Measurements from ENCODE around the gene PIP4K2B.

Gene PIP4K2B

GRCh38 chr17:38743556-38744171 lies 55.7 kb downstream of the PIP4K2B start:
- DNase-seq = no peak

GRCh38 chr17:38742411-38743308 lies 56.7 kb downstream of the PIP4K2B start:
- no peak for DNase-seq

DNA sequence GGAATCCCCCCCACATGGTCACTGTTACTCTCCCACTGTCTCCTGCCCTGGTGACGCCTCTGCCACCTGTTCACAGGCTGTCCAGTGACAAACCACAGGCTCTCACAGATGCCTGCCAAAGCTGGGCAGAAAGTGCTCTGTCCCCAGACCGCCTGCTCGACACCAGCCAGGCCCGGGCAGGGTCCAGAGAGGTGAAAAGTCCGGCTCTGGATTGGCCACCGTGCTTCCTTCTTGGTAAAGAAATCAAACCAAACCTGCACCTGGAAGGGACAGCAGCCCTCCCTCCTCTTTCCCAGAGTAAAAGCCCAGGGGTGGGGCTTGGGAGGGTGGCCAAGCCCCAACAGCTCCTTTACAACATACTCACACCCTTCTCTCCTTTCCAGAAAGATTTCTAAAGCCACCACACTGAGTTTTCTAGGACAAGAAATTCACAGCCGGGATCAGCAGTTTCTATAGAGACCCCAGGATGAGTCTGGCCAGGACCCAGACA lies 57.4 kb downstream of the PIP4K2B start:
- no peak for DNase-seq

GRCh38 chr17:38741461-38741860 lies 57.9 kb downstream of the PIP4K2B start:
- DNase-seq = no peak

DNA sequence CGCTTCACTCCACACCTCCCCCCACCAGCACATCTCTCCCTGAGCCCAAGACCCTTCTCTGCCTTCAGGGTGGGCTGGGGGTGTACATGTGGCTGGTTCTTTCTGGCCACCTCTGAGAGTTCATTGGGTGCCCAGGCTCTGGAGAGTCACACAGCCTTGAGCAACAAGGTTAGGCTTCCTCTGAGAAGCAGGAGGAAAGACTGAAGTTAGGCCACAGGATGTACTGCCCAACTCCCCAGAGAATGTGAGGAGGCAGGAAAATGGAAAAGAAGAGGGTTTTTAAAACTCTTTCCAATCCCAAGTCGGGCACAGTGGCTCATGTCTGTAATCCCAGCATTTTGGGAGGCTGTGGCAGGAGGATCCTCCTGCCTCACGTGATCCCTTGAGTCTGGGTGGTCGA lies 58.5 kb downstream of the PIP4K2B start:
- no peak for DNase-seq

DNA sequence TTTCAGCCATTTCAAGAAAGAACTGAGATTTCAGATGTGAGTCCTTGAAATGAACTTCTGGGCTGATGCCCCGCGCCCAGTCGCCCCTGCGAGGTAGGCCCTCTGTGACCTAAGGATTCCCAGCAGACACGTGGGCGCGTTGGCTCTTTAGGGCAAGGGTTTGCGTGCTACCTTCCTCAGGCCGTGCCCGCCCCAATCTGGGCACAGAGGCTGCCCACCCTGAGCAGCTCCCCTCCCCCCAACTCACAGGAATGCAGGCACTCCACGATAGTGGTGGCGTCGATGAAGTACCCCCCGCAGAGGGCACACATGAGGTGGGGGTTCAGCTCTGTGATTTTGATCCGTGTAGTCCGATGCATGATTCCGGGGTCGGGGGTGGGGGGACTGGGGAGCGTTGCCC lies 59.3 kb downstream of the PIP4K2B start:
- no peak for DNase-seq

- no peak for DNase-seq
These were observed 60.1 kb downstream of the PIP4K2B start for GRCh38 chr17:38739305-38739704.

DNA sequence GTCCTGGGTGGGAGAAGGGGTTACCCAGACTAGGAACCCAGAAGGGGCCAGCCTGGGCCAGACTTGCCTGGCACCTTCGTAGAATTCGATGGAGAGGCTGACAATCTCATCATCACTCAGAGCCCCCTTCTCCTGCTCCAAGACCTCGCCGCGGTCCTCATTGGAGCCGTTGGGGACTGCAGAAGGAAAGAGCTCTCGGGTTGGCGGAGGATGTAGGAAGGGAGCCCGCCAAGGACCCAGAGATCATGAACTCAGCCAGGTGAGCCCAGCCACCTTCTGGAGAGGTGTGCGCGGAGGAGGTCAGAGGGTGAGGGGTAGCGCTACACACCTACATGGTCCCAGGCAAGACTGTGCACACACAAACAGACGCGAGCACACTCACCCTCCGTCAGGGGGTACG lies 60.7 kb downstream of the PIP4K2B start:
- DNase-seq = no peak

GRCh38 chr17:38738007-38738662 lies 61.2 kb downstream of the PIP4K2B start:
- no peak for DNase-seq

GRCh38 chr17:38735161-38735997 lies 64.0 kb downstream of the PIP4K2B start:
- peak; percentile 73 for DNase-seq

DNA sequence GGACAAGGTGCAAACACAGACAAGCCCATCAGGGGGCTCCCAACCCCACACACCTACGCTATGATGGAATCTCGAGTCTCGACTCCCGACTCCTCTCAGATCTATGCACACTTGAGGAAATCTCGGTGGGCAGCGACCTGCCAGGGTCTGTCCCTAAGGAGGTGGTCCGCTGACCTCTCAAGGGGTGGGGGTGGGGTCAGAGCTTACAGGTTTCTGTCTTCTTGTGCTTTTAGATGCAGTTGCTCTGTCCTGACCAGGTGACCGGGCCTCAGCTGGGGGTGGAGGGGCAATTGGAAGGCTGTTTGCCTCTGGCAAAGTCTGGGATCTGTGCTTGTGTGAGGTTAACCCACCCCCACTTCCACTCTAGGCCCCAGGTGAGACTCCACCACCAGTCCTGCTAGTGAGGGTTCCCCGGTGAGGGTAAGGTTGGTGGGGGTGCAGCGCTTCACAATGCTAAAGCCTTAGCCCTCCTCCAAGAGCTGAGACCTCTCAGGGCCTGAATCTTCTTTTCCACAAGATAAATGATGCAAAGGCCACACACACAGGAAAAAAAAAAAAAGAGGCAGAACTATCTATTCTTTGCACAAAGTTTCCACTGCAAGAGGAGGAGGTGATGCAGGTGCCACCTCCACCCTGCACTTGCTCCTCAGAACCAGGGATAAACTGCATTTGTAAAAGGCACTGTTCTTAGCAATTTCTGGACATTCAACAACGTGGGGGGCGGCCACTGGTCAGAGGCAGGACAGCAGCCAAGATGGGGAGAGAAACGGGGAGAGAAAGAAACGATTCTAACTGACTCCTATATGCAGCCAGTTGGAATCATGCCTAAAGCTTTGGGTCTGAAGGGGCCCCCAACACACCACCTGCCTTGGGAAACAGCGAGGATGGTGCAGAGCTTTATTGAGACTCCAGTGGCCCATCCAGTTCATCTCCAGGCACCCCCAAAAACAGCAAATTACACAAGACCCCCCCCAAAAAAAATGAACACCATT lies 65.1 kb downstream of the PIP4K2B start:
- DNase-seq = no peak

DNA sequence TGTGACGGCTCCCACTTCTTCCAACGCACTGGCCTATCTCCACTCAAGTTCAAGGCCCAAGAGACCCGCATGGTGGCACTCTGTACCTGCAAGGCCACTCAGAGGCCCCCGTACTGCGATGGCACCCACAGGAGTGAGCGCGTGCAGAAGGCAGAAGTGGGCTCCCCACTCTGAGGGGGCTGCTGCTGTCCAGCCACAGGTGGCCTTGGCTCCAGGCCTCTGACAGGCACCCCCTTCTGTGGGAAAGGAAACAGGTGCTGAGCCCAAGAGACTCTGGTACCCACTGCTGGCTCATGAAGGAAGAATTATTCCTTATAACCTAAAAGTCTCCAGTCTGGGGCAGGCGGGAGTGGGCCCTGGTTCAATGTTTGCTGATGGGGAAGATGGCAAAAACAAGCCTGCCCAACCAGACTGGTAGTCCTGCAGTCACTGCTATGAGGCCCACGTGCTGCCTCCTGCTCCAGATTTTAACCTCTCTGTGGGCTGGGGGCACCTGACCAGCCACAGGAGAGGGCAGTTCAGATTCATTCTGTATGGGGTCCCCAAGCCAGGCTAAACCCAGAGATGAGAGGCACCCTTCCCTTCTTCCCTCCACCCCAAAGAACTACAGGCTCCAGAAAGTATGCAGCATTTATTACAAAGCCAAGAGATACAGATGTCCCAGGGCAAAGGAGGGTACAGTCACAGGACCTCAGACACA lies 65.9 kb downstream of the PIP4K2B start:
- DNase-seq = no peak

DNA sequence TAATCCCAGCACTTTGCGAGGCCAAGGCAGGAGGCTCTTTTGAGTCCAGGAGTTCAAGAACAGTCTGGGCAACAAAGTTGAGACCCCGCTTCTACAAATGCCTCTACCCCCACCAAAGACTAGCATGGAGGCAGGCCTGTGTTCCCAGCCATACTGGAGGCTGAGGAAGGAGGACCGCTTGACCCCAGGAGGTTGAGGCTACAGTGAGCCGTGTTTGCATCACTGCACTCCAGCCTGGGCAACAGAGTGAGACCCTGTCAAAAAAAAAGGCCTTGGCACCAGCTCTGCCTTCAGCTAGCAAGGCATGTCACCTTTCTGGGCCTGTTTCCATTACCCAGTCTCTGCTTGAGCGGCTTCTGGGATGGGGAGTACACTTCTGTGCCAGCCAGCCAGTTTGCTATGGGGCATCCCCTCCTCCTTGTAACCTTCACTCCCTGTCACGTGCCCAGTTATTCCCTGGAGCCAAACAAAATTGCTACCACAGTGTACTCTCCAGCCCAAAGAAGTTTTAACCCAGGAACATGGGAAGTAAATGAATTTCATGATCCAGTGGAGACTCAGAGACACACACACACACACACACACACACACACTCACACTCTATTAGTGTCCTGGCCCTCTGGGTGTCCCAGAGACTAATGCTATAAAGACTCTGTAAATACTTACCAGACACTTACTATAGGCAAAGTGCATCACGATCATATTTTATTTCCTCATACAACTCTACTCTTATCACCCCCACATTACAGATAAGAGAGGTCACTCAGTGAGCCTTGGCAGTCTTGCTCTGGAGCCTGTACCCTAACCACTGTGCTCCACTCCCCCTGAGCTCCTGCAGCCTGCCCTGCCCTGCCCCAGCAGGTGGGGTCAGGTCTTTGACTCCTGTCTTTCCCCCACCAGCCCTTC lies 66.7 kb downstream of the PIP4K2B start:
- no peak for DNase-seq

GRCh38 chr17:38731526-38732294 lies 67.6 kb downstream of the PIP4K2B start:
- DNase-seq = no peak

DNA sequence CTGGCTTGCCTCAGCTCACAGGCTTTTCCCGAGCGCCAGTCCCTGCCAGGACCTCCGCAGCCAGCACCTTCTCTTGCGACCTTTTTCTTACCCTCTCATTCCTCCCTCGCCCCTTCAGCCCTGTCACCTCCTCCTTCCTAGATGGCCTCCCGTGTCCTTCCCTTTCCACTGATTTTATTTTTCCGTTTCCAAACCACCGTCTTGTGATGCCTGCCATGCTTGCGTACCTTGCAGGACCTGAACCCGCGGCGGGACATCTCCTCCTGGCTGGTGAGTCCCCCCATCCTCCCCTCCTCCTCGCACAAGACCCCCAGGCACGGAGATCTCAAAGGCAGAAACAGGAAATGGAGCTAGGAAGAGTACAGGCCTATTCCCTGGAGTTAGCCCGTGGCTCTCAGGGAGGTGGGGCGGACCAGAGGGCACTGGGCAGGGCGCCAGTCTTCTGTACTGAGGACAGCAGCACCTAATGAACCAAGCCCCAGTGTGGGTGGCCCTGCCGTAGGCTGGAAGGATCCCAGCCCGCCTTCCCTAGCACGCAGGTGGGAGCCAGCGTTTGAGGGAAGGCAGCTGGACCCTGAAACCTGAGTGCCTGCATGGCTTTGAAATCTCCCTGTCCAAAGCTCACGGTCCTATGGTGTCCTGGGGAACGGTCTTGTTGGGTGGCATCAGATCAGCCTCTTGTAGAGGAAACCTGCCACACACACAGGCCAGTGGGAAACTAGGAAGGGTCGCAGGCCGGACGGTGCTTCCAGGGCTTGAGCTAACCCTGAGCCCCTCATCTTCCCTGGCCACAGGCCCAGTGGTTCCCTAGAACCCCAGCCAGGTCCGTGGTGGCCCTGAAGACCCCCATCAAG lies 68.6 kb downstream of the PIP4K2B start:
- DNase-seq = no peak

DNA sequence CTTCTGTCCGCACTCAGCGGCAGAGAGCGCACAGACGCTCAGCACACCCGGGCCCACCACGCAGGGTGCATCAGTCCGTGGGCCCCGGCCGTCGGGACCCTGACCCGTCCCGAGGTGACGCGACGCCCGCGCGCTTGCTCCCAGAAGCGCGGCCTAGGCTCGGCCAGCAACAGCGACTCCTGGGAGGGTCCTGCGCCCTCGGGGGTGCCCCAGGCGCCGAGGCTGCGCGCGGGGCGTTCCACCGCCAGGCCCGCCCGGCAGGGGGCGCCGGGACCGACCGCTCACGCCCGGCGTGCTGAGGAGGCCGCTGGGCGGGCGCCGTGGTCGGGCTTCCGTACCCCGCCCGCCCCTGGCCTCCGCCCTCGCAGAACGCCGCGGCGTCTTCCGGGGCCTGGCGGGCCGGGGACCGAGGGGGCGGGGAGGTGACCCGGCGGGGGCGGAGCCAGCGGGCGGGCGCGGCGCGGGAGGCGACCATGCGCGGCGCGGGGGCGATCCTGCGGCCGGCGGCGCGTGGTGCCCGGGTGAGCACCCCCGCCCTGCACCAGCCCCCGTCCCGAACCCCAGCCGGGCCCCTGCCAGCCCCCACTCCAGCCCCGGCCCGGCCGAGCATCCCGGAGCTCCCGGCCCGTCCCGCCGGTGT lies 69.3 kb downstream of the PIP4K2B start, which contains the start of gene CISD3:
TSS of gene CISD3 (plus strand) at position 456 of the 640 bp plus-strand sequence. CDS start at position 474, 18 bp downstream.
- peak; percentile 86 for DNase-seq

DNA sequence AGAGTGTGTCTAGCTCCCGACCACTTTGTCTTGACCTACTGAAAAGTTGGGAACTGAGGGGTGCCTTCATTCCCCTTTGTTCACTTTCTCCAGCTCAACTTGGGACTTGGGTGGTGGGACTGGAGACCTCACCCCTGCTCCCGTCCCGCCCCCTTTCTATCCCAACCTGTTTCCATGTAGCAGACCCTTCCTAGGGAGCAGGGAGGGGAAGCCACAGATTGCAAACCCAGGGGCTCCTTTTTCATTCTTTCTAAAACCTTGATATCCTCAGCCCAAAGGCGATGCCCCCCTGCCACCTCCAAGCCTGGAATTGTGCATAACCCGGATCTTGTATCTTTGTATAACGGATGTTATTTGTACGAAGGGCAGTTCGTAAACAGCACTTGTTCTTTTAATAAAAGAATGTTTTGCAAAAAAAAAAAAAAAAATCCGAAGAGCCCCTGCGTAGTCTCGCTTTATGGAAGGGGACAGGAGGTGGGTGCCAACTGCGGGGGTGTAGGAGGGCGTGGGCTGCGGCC lies 69.9 kb downstream of the PIP4K2B start:
- no peak for DNase-seq
